ENCODE measurements around the gene SMARCD1. TPM values are rescaled to one million over a fixed set of nuclear protein-coding genes. Genes with fewer than 3 reads are reported as not detected.
A peak's percentile ranks its signal among the peaks of the same experiment; 100 is the strongest.

Gene SMARCD1
- total RNA-seq, 1 experiment from 2014 or later: 36.1 TPM

DNA sequence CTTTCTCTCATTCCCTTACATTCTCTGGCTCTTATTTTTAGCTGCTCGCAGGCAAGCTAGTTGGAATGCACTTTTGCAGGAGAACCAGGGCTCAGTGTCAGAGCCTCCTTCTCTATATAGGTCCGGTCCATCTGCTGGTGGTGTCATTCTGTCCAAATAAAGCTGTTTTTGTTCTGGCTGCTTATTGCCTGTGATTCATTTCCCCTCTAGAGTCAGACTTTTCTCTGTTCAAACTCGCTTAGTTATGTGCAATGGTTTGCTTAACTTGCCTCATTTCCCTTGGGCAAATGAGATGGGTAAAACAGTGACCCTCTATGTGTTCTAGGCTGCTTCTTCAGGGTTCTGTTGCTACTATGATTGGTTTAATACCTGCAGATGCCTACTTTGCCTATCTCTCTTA, 2.9 kb downstream of the SMARCD1 start:
- no peaks in the 10 kb centered on the region for H3K9me3 ChIP-seq
- H3K4me3 ChIP-seq: no peak overlapping the region
- H3K36me3 ChIP-seq: peaks cover 62% of the 10 kb centered on the region
- no peaks in the 10 kb centered on the region for H3K27me3 ChIP-seq
- no peak for DNase-seq

DNA sequence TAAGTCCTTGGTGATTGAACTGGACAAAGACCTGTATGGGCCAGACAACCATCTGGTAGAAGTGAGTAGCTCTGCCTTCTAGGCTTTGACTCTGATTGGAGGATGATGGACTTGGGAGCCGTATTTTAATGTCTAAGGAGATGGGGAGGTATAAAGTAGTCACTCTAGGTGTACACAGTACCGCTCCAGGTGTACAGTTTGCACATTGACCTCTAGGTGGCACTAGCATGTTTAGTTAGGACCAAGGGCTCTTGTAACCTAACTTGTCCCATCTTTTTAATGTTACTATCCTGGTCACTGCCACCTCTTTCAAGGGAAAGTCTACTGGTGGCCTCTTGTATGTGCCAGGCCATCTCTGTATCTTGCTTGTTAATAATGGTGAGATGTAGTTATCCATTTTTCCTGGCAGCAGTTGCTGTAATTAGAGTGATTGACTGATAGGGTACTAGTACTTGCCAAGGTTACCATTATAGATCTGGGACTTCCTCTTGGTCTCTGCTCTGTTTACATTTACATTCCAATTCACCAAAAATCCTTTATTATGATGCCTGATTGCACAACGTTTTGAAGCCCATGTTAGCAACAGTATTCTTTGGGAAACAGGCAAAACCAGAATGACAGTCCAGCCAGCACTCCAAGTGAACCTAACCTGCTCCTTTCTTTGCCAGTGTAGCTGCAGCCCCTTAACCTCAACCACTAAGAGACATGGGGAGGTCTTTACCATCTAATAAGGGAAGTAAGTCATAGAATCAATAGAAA, 3.6 kb downstream of the SMARCD1 start:
- Histone ChIP-seq H3K27me3 (no peaks in the 10 kb centered on the region), H3K4me3 (no peak overlapping the region), H3K36me3 (peaks cover 67% of the 10 kb centered on the region), H3K9me3 (no peaks in the 10 kb centered on the region)
- peak; percentile 29 for DNase-seq

DNA sequence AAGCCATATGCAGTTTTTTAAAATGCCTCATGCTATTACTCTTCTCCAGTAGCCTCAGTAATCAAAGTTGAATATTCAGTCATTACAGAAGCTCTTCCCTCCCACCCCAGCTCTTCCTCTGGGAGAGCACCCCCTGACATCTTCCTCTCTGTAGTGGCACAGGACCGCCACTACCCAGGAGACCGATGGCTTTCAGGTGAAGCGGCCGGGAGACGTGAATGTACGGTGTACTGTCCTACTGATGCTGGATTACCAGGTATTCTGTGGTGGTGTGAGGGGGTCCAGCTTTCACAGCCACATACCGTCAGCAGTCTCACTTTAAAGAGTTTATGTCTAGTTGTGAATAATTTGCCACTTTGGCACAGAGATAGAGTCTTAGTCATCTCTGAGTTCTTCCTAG, 4.6 kb downstream of the SMARCD1 start:
- no peak for DNase-seq
- Histone ChIP-seq H3K27me3 (no peaks in the 10 kb centered on the region), H3K9me3 (no peaks in the 10 kb centered on the region), H3K36me3 (peaks cover 77% of the 10 kb centered on the region), H3K4me3 (no peak overlapping the region)

DNA sequence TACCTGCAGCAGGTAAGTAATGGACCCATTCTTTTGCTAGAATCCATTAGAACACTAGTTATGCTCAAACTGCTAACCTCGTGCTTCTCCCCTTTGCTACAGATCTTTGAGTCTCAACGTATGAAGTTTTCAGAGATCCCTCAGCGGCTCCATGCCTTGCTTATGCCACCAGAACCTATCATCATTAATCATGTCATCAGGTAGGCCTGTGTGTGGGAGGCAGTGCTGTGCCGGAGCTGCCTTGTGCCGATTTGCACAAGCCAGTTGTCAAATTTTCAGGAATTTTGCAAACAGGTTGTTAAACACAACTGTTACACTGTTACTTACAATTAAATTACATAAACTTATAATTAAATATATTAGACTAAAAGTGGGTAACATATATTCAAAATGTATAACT, 5.2 kb downstream of the SMARCD1 start:
- no peak for DNase-seq
- Histone ChIP-seq H3K27me3 (no peaks in the 10 kb centered on the region), H3K36me3 (peaks cover 83% of the 10 kb centered on the region), H3K4me3 (no peak overlapping the region), H3K9me3 (no peaks in the 10 kb centered on the region)

DNA sequence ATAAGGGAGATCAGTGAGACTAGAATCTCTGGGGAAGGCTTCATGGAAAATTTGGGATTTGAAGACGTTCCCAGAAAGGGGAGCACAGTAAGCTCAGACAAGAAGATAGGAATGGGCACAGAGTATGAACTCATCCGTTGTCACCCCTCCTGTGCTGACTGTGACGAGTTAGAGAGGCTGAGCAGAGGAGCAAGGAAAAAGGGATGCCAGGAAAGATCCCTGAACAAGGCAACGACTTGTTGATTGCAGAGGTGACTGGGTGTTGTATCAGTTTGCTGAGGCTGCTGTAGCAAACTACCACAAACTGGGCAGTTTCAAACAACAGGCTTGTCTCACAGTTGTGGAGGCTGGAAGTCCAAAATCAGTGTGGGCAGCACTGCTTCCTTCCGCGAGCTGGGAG, 12.8 kb downstream of the SMARCD1 start:
- Histone ChIP-seq H3K36me3 (peaks cover 69% of the 10 kb centered on the region), H3K27me3 (no peaks in the 10 kb centered on the region), H3K4me3 (no peak overlapping the region), H3K9me3 (no peaks in the 10 kb centered on the region)
- no peak for DNase-seq

DNA sequence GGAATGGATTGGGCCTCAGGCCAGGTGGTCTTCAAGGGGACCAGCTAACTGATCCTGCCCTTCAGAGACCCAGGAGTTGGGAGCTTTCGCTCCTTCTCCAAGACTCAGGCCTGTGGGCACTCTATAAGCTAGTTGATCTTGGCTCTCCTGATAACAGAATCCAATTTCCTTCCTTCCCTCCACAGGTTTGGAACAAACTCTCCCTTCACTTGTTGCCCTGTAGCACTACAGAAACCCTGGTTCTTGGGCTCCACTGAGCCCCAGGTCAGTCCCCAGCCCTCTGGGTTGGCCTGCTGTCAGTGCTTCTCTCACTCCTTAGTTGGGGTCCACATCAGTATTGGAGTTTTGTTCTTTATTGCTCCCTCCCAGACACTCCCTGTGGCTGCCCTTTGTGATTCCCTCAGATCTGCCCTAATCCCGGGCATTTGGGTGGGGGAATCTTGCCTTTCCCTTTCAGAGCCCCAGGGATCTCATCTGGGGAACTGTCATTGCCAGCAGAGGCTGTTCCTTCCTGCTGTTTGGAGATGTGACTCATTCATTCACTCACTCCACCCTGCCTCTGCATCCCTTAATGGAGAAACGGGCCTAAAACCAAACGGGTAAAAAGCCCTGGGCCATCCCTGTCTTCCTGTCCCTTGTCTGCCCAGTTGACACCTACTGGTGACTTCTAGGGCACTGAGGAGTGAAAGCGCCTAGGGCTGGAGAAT, 14.3 kb downstream of the SMARCD1 start:
- H3K27me3 ChIP-seq: no peaks in the 10 kb centered on the region
- H3K4me3 ChIP-seq: no peak overlapping the region
- peak; percentile 38 for DNase-seq
- peaks cover 57% of the 10 kb centered on the region for H3K36me3 ChIP-seq
- no peaks in the 10 kb centered on the region for H3K9me3 ChIP-seq

DNA sequence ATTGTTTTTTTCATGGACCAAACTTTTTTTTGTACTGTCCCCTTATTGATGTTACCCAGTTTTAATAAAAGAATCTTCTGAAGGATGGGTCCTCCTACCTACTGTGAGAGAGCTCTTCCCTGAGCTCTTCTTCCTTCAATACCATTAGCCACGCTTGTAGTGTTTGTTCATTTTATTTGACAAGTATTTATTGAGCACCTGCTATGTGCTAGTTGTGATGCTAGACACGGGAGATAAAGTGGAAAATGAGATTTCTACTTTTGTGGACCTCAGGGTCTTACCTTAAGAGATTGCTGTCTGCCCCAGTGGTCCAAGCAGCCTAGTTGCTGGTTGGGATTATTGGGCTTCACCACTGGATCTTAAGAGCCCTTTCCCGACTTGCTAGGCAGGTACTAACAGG, 15.4 kb downstream of the SMARCD1 start:
- no peaks in the 10 kb centered on the region for H3K27me3 ChIP-seq
- H3K36me3 ChIP-seq: peaks cover 46% of the 10 kb centered on the region
- no peaks in the 10 kb centered on the region for H3K9me3 ChIP-seq
- no peak overlapping the region for H3K4me3 ChIP-seq
- no peak for DNase-seq

DNA sequence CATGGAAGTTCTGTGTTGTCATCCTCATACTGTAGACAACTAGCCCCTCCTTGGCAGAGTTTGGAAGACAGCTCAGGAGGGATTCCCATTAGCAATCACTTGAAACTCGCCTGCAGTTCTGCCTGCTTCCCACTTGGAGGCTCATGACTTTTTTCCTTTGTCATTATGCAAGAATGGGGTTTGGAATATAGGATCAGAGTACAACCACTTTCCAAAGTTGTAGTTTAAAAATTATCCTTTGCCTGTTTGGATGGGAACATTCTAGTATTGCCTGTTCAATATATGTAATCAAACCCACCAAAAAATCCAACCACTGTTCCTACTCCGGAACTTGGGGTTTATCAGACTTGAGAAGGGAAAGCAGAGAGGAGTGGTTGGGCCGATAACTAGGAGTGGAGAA, 16.5 kb downstream of the SMARCD1 start:
- peak; percentile 19 for DNase-seq
- H3K4me3 ChIP-seq: no peak overlapping the region
- H3K36me3 ChIP-seq: peaks cover 35% of the 10 kb centered on the region
- no peaks in the 10 kb centered on the region for H3K27me3 ChIP-seq
- no peaks in the 10 kb centered on the region for H3K9me3 ChIP-seq

DNA sequence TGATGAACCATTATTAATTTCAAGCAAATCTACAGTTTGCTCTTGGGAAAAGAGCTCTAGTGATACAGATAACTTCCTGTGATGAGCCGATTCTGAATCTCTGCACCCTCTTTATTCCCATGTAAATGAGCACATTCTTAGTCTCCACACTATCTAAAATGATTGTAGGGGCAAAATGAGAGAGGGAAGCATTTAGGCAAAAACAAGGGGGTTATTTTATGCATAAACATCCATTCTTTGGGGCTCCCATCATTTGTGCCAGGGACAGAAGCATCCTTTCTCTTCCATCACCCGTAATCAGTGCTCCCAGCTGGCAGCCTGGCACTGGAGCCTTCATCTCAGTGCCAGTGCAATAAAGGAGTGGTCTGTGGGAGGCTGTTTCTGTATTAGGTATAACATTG, 17.0 kb downstream of the SMARCD1 start:
- no peaks in the 10 kb centered on the region for H3K9me3 ChIP-seq
- peaks cover 30% of the 10 kb centered on the region for H3K36me3 ChIP-seq
- DNase-seq: no peak
- H3K4me3 ChIP-seq: no peak overlapping the region
- no peaks in the 10 kb centered on the region for H3K27me3 ChIP-seq

DNA sequence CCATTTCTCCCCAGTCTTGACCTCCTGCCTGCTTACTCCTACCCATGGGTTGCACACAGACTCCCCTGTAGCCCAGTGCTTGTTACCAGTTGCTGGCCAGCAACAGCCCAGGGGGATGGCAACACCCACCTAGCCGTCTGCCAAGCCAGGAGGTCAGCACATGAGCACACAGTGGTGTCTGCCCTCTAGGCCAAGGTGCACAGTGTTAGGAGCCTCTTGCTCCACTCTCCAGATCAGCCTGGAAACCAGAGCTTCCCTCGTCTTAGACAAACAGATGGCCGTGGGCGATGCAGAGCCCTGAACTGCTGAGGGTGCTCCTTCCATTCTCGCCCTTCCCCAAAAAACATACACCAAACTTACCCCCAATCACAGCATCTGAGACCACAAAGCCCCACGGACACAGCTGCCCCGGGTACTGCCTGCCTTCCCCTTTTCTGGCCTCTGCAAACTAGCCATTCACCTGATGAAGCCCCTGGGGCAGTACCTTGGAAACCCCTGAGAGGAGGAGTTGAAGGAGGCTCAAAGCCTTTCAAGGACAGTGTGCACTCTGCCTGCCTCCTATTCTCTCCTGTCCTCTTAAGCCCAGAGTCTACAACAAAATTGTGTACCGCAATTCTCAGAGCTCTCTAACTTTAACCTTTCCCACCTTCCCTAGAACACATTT, 17.6 kb downstream of the SMARCD1 start:
- Histone ChIP-seq H3K4me3 (no peak overlapping the region), H3K9me3 (no peaks in the 10 kb centered on the region), H3K27me3 (no peaks in the 10 kb centered on the region), H3K36me3 (peaks cover 27% of the 10 kb centered on the region)
- no peak for DNase-seq

DNA sequence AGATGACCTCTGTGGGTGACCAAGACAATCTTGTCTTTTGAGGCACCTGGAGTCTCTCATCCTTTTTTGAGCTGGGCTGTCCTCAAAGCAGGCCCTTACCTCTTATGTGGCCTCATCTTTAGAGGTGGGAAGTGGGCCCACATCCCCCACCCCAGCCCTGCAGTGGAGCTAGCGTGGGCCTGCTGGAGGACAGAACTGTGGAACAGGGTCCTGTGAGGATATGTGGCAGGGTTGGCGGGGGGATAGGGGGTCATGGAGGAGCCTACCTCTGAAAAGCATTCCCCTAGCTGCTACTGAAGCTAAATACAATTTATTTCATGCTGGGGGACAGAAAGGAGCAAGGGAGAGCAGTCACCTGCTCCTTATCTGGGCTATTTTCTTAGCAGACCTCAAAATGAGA, 18.2 kb downstream of the SMARCD1 start:
- H3K9me3 ChIP-seq: no peaks in the 10 kb centered on the region
- peaks cover 21% of the 10 kb centered on the region for H3K36me3 ChIP-seq
- DNase-seq: no peak
- no peaks in the 10 kb centered on the region for H3K27me3 ChIP-seq
- H3K4me3 ChIP-seq: no peak overlapping the region

DNA sequence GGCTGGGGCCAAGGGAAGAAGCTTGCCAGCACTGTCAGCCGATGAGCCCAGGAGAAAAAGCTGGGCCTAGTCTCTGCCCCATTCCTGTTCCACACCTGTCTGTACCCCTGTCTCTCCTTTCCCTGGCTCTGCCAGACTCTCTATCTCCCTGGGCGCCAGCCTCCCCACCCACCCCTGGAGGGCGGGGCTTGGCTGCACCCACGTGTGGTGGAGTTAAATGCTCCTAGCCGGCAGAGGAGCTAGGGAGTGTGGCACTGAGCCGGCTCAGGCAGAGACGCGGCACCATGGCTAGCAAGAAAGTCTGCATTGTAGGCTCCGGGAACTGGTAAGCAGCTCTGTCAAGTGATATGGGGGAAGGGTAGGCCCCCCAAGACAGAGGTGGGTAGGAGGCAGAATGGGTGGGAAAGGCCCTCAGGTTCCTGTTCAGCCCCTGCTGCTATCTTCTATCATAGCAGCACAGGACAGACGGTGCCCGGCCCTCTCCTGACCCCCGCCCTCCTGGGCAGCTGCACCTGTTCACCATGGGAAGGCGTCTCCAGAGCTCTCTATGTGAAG, 18.7 kb downstream of the SMARCD1 start, which contains the start of gene GPD1:
Gene GPD1 (plus strand): TSS at position 242 of the 555 bp plus-strand sequence. CDS start 43 bp downstream, at position 285.
- Histone ChIP-seq H3K9me3 (no peaks in the 10 kb centered on the region), H3K4me3 (no peak within 1 kb of the TSS), H3K27me3 (no peaks in the 10 kb centered on the region), H3K36me3 (peaks cover 16% of the 10 kb centered on the region)
- DNase-seq: peak; percentile 17

DNA sequence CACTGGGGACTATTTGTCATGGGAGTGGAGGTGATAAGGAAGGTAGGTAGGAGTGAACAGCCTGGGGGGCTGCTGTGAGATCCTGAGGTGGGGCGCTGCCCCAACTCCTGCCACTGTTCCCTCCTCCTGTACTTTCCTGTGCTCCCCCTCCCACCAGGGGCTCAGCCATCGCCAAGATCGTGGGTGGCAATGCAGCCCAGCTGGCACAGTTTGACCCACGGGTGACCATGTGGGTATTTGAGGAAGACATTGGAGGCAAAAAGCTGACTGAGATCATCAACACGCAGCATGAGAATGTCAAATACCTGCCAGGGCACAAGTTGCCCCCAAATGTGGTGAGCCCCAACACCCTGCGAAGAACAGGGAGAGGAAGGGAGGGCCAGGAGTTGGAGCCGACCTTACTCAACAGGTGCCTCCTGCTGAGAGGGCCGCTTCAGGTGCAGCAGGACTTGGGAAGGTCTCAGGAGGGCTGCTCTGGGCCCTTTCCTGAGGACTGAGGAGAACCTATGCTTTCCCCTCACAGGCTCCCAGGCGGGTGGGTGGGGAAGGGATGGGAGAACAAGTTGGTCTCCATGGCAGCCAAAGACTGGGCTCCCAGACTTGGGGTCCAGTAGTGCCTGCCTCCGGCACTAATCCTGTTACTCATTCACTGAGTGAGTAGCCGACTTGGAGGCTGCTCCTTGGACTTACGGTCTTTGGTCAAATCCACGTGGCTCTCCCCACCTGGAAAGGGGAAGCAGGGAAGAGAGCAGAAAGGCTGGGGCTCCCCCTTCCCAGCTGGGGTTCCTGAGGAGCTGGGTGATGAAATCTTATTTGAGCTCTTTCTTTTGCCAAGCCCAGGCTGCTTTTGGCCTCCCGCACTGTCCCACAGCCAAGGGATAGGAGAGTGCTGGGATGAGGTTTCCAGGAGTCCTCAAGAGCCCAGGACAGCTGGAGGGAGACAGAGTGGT, 19.6 kb downstream of the SMARCD1 start:
- Histone ChIP-seq H3K9me3 (no peaks in the 10 kb centered on the region), H3K27me3 (no peaks in the 10 kb centered on the region), H3K36me3 (peaks cover 8% of the 10 kb centered on the region), H3K4me3 (no peak overlapping the region)
- no peak for DNase-seq

DNA sequence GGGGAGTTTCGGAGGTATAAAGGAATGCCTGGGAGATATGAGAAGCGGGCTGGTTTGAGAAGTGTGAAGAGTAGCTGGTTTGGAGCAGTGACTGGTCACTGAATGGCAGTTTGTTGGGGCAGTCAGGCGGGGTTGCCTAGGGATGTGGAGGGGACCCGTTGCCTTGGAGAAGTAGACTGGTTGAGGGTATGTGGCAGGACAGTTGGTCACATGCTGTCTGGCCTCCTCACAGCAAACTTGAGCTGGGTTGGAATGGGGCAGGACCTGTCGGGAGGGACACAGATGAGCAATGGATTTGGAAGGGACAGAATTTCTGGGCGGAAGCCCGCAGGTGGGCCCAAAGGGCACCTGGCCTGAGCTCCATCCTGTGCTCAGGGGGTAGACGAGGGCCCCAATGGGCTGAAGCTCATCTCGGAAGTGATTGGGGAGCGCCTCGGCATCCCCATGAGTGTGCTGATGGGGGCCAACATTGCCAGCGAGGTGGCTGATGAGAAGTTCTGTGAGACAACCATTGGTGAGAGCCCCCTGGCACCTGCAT, 20.8 kb downstream of the SMARCD1 start:
- no peak for DNase-seq
- Histone ChIP-seq H3K9me3 (no peaks in the 10 kb centered on the region), H3K4me3 (no peak overlapping the region), H3K36me3 (peaks cover 5% of the 10 kb centered on the region), H3K27me3 (no peaks in the 10 kb centered on the region)

DNA sequence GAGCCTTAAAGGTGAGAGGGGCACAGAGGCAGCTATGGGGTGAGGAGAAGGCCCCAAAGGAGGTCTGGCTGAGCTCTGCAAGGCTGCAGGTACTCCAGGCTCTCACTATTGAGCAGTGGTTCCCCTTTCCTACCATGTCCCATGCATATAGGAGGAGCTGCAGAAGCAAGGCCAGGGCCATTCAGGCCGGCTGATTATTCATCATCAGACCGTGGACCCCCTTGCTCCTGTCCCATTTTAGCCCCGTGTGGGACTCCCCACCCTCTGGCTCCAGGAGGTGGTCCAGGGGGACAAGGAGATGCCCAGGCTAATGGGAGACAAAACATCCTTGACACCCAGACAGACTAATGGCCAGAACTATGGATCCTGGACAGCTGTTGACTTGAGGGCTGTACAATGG, 21.8 kb downstream of the SMARCD1 start:
- H3K27me3 ChIP-seq: no peaks in the 10 kb centered on the region
- no peak for DNase-seq
- H3K9me3 ChIP-seq: no peaks in the 10 kb centered on the region
- H3K36me3 ChIP-seq: no peaks in the 10 kb centered on the region
- H3K4me3 ChIP-seq: no peak overlapping the region

Data from MG63 (cell line).